ENCODE measurements around the gene SOAT1. TPM values are rescaled to one million over a fixed set of nuclear protein-coding genes. Genes with fewer than 3 reads are reported as not detected.

The SOAT1 gene
- total RNA-seq, 1 experiment from 2014 or later = 7.5 TPM

DNA sequence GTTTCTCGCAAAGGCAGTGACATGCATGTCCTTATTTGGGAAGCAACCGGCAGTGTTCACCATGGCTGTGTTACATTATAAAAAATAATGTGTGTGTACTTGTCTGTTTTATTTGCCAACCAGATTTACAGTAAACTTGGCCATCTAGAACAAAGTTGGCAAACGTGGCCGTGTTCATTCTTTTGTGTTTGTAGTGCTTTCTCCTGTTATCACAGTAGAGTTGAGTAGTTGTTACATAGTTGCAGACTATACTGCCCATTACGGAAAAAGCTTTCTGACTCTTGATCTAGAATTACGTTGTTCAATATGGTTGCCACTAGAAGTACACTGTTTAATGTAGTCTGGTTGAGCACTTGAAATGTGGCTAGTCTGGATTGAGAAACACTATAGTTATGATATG lies 19.4 kb downstream of the SOAT1 start:
- Histone ChIP-seq H3K56ac (ENCODE audit: insufficient read length, low read depth, low read length) (no peak overlapping the region), H2BK20ac (ENCODE audit: low read depth, low read length, poor library complexity, severe bottlenecking) (no peak overlapping the region), H3K23ac (ENCODE audit: insufficient read length, low read depth, low read length) (no peak overlapping the region), H2BK12ac (ENCODE audit: insufficient read length, low read depth, low read length) (no peak overlapping the region), H3K23me2 (ENCODE audit: insufficient read length, low read depth, low read length, poor library complexity, severe bottlenecking) (no peaks in the 10 kb centered on the region), H4K8ac (replicated peaks; ENCODE audit: insufficient read length, low read depth, low read length) (no peak overlapping the region), H3K9ac (ENCODE audit: extremely low read depth, insufficient read length, low read length) (no peak overlapping the region), H4K20me1 (ENCODE audit: control insufficient read depth, insufficient read depth, insufficient read length) (no peaks in the 10 kb centered on the region), H4K5ac (ENCODE audit: insufficient read length, low read depth, low read length) (no peak overlapping the region), H3K27ac (ENCODE audit: insufficient read length, low read depth, low read length) (no peak overlapping the region), H3K14ac (ENCODE audit: insufficient read depth, low read length) (no peak overlapping the region), H3T11ph (ENCODE audit: low read length) (no peak overlapping the region), H2AK5ac (ENCODE audit: insufficient read length, low read length) (no peak overlapping the region), H2BK5ac (ENCODE audit: insufficient read length, low read length) (no peak overlapping the region), H3K27me3 (ENCODE audit: insufficient read depth, low read length) (no peaks in the 10 kb centered on the region), H2BK15ac (ENCODE audit: low read depth, low read length) (no peak overlapping the region), H3K79me2 (ENCODE audit: insufficient read depth, low read length) (no peaks in the 10 kb centered on the region), H3K79me1 (ENCODE audit: insufficient read depth, low read depth, low read length, poor library complexity, severe bottlenecking) (no peaks in the 10 kb centered on the region), H4K91ac (ENCODE audit: insufficient read length, low read depth, low read length) (no peak overlapping the region), H3K4ac (ENCODE audit: low read depth, low read length) (no peak overlapping the region), H3K4me1 (ENCODE audit: insufficient read depth, low read length) (no peaks in the 10 kb centered on the region), H2AFZ (ENCODE audit: low read length) (no peak overlapping the region), H2BK120ac (ENCODE audit: low read depth, low read length, poor library complexity, severe bottlenecking) (no peak overlapping the region), H3K18ac (ENCODE audit: insufficient read length, low read depth, low read length) (no peak overlapping the region), H3K4me2 (ENCODE audit: insufficient read depth, insufficient read length, low read length) (no peak overlapping the region), H3K9me3 (ENCODE audit: control insufficient read depth, low read depth, low read length) (no peaks in the 10 kb centered on the region)
- H3K27me3 Mint-ChIP-seq (ENCODE audit: low read depth) = no peaks in the 10 kb centered on the region
- no peak for DNase-seq
- H3K27ac Mint-ChIP-seq = no peak overlapping the region
- H3K4me3 Mint-ChIP-seq = no peak overlapping the region
- TF ChIP-seq, protein P1, sequence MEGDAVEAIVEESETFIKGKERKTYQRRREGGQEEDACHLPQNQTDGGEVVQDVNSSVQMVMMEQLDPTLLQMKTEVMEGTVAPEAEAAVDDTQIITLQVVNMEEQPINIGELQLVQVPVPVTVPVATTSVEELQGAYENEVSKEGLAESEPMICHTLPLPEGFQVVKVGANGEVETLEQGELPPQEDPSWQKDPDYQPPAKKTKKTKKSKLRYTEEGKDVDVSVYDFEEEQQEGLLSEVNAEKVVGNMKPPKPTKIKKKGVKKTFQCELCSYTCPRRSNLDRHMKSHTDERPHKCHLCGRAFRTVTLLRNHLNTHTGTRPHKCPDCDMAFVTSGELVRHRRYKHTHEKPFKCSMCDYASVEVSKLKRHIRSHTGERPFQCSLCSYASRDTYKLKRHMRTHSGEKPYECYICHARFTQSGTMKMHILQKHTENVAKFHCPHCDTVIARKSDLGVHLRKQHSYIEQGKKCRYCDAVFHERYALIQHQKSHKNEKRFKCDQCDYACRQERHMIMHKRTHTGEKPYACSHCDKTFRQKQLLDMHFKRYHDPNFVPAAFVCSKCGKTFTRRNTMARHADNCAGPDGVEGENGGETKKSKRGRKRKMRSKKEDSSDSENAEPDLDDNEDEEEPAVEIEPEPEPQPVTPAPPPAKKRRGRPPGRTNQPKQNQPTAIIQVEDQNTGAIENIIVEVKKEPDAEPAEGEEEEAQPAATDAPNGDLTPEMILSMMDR (conservative IDR thresholded peaks at IDR 0.05) = no peak
- WGBS (ENCODE audit: extremely low coverage, insufficient read length, low lambda C conversion rate) = no CpG with 5 or more reads among the region's 6 CpGs
- peaks cover 0 to under 1% of the 10 kb centered on the region in 2 experiments; a peak in 2 of 4 replicates for H3K4me1 Mint-ChIP-seq
- H3K36me3 Mint-ChIP-seq (ENCODE audit: insufficient read depth in 1 of 3, low read depth in 3 of 3) = no peaks in the 10 kb centered on the region
- no peaks in the 10 kb centered on the region for H3K9me3 Mint-ChIP-seq

All from H9 (cell line).